Neural cell (in vitro differentiated cells): Measurements from ENCODE around the gene LRP5.

ENCODE experiments used
- EZH2 ChIP-seq: fragments of 200-600, 300-800 bp; shearing (Covaris generic), sonication (generic); IDR thresholded peaks from 2 replicates; pipeline ENCODE4 v1.6.1; 2014; ENCODE audit warnings: antibody characterized with exemption, low read length, borderline replicate concordance, mild to moderate bottlenecking; ENCODE audit not compliant: insufficient read depth, poor library complexity, severe bottlenecking
- POLR2AphosphoS5 ChIP-seq: IDR thresholded peaks from 2 replicates; pipeline ENCODE4 v1.6.1; 2012
- RAD21 ChIP-seq: fragments of 450-650 bp; conservative IDR thresholded peaks from 2 replicates; pipeline ENCODE4 v1.6.1; 2014; ENCODE audit warnings: antibody characterized with exemption, mild to moderate bottlenecking, moderate library complexity
- TAF1 ChIP-seq: IDR thresholded peaks from 2 replicates; pipeline ENCODE4 v1.6.1; 2012; ENCODE audit warnings: low read depth
- TF ChIP-seq, protein P1 (sequence below): fragments of 450-650 bp; IDR thresholded peaks from 2 replicates; pipeline ENCODE4 v1.5.1; 2014; ENCODE audit warnings: antibody characterized with exemption, mild to moderate bottlenecking, moderate library complexity; ENCODE audit not compliant: poor library complexity, severe bottlenecking

DNA sequence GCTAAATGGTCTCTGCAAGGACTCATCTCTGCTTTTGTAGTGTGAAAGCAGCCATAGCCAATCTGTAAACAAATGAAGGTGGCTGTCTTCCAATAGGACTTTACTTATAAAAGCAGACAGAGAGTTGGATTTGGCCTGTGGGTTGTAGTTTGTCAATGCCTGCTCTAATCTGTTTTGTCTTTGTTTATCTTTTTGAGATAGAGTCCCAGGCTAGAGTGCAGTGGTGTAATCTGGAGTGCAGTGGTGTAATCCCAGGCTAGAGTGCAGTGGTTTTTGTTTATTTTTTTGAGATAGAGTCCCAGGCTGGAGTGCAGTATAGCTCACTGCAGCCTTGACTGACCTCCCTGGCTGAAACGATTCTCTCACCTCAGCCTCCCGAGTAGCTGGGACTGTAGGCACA, 156.7 kb downstream of the LRP5 start:
- TF ChIP-seq, protein P1, sequence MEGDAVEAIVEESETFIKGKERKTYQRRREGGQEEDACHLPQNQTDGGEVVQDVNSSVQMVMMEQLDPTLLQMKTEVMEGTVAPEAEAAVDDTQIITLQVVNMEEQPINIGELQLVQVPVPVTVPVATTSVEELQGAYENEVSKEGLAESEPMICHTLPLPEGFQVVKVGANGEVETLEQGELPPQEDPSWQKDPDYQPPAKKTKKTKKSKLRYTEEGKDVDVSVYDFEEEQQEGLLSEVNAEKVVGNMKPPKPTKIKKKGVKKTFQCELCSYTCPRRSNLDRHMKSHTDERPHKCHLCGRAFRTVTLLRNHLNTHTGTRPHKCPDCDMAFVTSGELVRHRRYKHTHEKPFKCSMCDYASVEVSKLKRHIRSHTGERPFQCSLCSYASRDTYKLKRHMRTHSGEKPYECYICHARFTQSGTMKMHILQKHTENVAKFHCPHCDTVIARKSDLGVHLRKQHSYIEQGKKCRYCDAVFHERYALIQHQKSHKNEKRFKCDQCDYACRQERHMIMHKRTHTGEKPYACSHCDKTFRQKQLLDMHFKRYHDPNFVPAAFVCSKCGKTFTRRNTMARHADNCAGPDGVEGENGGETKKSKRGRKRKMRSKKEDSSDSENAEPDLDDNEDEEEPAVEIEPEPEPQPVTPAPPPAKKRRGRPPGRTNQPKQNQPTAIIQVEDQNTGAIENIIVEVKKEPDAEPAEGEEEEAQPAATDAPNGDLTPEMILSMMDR, result no peak
- TF ChIP-seq TAF1, result no peak
- no peak for TF ChIP-seq POLR2AphosphoS5
- no peak for TF ChIP-seq EZH2
- no peak for TF ChIP-seq RAD21
